HG03039 (cell line): ENCODE measurements around the gene KCND3.

ENCODE experiments used
- ATAC-seq: cut with Tn5 transposase; IDR thresholded peaks from one replicate; pipeline ENCODE4 v1.9.1; 2021; ENCODE audit warnings: mild to moderate bottlenecking, moderate library complexity; ENCODE audit not compliant: unreplicated experiment

KCND3 gene

DNA sequence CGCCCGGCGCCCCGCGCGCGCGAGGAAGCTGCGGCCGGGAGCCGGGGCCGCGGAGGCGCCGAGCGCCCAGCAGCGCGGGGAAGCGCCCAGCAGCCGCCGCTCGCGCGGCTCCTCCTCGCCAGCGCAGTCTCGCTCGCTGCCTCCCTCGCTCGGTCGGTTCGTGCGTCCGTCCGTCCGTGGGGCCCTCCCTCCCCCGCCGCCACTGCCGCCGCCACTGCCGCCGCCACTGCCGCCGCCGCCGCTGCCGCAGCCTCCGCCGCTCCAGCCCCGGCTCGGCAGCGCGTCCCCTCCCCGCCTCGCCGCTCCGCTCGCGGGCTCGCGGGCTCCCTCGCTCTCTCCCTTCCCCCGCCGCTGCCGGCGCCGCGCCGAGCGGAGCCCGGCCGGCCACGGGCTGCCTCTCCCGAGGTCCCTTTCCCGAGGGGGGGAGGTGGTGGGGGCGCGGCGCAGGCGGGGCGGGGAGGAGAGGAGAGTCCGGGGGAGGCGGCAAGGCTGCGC lies at the start of gene KCND3:
TSS of gene KCND3 (minus strand) at position 138 of the 495 bp plus-strand sequence.
- no peak for ATAC-seq

DNA sequence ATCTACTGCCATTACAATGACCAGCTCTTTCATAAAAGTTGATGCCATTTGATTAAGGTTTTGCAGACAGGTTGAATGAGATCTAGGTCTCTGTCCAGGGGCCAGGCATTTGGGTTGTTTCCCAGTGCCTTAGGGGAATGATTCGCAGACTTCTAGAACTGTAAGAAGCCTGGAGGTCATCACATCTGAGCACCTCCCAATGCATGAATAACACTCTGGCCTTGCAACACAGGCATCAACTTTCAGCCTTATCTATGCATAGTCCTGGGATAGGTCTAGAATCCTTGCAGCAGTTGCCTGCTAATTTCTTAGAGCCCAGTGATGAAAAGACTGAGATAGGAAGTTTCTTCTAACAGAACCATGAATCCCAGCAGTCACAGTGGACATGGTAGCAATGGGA lies 44.8 kb upstream of the KCND3 start:
- no peak for ATAC-seq

DNA sequence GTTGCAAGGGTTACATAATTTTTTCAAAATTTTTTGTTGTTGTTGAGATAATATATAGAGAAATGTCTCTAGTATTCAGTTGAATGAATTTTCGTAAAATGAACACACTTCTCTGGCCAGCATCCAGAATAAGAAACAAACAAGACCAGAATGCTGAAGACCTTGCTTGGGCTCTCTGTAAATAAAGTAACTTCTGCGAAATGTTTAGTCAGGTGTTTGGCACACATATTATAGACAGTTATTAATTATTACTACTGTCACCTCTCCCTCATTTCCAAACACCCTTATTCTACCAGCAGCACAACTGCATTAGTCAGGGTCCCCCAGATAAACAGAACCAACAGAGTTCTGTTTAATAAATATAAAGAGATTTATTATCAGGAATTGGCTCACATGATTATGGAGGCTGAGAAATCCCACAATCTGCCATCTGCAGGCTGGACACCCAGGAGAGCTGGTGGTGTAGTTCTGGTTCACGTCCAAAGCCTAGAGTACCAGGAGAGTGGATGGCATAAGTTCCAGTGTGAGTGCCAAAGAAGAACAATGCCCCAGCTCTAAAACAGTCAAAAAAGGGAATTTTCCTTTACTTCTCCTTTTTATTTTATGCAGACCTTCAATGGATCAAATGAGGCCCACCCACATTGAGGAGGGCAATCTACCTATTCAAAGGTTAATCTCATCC lies 44.1 kb upstream of the KCND3 start:
- no peak for ATAC-seq

DNA sequence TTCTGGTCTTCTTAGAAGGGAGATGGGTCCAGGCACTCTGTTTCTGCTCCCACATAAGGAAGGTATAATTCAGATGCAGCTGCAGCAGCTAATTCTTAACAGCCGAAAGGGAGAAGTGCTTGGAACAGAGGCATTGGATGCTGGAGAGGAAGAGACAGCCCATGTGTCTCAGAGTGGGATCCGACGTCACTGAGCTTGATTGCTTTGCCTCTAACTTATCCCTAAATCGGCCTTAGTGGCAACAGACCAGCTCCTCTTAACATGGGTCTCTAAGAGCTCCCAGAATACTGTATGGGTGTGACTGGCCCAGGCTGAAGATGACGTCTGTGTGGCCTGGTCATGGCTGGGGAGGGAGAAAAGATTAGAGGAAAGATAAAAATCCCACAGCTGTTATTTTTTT lies 40.7 kb upstream of the KCND3 start:
- ATAC-seq: no peak

DNA sequence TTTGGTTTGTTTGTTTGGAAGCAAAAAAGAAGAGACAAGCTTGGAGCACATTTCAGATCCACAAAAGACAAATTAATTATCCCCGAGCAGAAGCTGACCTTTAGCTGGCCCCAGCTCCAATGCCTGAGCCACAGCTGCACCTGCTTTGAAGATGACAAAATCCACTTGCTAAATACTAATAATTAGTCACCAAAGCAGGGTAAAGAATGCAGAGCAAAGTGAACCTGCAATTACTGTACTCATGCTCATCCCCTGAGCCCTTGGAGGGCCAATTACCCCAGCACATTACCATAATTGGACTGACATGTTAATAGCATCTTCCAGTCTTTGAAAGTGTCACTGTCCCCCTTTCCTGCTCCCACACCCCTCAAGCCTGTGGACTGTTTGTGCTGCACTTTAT lies 38.2 kb upstream of the KCND3 start:
- ATAC-seq: no peak

DNA sequence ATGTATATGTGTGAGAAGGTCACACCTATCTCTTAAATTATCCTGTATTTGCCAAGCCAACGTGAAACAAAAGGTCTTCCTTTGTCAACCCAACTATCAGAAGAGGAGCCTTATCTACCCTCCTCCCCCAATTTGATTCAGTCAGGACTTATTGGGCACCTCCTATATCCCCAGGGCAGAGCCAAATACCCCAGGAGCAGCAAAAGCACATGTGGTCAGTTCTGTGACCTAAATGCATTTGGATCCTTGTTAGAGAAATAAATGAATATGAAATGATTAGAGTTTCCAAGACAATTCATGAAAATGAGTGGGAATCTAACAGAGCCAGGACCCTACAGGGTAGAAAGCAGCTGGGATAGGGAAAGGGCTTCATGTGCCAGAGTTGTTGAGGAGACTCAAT lies 37.0 kb upstream of the KCND3 start:
- no peak for ATAC-seq

DNA sequence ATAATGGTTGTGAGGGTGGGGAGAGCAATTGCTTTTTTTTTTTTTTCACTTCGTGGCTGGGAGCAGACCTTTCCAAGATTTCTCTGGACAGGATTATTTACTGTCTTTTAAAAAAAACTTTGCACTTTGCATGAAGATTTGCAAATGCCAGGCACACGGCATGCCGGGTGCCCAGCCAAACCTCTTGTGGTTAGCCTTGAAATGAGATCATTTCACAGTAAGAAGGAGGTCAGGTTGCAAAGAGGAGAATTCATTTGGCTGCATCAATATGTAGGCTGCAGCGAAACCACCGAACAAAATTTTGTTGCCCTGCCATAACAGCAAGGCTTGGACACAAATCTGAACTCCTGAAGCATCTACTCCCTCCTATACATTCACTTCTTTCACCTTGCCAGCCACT lies 36.5 kb upstream of the KCND3 start:
- no peak for ATAC-seq

DNA sequence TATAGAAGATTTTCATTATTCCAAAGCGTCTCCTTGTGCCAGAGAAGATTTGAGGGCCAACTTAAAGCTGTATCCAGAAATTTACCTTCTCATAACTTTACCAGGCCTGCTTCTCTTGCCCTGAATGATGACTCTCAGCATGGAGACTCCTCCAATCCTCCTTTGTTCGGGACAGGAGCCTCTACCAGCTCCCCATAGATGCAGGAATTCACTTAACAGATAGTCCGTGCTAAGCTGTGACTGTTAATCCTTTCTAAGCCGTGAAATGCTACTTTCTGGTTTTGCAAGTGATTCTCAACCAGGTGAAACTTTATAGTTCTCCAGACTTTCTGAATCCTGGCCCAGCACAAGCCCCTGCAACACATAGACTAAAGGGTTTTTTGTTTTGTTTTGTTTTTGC lies 31.8 kb upstream of the KCND3 start:
- ATAC-seq: no peak

DNA sequence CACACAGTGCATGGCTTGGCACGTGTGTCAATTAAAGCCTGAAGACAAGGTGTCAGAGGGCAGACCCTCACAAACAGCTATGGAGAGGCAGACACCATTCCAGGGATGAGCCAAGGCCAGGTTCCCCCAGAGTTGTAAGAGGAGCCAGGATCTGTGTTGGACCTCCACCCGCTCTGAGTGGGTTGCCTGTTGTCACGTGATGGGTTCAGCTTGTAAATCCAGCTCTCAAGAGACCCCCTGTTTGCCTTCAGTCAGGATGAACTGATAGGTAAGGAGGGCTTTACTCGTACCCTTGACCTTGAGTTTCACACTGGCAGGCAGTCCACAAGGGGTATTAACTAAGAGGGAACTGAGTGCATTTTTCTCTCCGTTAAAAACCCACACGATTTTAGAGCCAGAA lies 27.7 kb upstream of the KCND3 start:
- ATAC-seq: no peak

DNA sequence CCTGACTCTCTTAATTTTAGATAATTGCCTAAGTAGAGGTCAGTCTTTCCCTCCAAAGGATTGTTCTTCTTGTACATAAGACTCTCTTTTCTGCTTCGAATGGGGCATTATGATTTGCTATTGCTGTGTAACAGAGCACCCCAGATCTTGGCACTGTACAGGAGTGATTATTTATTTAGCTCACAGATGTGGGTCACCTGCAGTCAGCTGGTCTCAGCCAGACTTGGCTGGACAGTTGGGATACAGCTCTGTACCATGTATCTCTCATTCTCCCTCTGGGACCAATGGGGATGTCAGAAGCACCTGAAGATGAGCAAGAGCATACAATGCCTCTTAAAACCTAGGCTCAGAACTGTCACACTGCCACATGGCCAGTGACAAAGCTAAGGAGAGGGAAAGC lies 23.4 kb upstream of the KCND3 start:
- no peak for ATAC-seq

DNA sequence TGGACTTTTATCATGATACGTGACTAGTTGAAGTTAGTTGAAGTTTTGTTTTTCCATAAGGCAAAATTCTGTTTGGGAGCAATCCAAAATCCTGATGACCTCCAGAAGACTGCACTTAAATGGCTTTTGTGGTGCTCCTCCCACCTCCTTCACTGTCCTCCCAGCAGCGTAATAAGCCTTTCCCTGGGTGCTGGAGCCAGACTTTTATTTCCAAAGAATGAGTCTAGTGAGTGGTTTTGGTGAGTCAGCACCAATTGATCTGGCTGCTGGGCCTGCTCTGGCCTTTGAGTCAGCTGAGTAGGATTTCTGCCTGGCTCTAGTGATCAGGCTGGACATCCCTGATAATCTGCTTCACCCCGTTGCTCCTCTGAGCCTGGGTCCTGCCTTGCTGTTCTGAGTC lies 21.7 kb upstream of the KCND3 start:
- ATAC-seq: no peak

DNA sequence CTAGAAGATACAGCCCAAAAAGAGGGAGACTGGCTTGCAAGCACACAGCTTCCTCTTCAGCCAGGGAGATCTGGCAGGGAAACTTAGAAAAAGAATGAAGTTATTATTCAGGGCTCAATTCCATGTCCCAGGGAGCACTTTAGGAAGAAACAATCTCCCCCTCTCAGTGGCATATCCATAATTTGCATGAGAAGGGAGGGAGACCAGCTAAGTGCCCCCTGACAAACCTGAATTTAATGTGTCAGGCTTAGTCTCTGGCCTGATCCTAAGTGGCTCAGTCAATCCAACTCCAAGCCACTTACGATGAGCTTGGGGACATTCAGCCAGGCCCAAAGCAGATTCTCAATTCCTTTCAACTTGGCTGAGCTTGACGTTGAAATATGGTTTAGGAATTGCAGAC lies 17.7 kb upstream of the KCND3 start:
- no peak for ATAC-seq

DNA sequence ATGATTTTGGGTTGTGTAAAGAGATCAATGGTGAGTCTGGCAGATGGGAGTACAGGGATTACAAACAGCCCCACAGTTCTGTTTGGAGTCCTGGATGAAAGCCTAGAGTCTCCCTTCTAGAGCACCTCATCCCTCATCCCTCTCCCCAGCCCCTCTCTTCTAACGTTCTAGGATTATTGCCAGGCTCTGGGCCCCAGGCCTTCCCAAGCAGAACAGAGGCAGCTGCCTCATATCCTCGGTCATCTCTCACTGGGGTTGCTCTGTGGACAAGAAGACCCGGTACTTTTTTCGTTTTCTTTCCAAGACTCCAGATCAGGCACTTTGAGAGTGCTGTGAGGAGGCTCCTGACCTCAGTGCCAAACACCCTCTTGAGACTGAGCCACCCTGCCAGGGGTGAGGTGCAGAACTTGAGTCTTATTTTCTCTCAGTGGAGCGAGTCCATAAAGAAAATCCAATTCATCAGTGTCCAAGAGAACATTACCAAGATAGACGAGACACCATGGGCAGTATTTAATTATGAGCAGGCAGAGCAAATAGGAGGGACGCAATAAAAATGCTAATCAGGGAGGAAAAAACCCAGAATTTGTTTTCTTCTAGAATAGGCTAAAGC lies 17.1 kb upstream of the KCND3 start:
- no peak for ATAC-seq

DNA sequence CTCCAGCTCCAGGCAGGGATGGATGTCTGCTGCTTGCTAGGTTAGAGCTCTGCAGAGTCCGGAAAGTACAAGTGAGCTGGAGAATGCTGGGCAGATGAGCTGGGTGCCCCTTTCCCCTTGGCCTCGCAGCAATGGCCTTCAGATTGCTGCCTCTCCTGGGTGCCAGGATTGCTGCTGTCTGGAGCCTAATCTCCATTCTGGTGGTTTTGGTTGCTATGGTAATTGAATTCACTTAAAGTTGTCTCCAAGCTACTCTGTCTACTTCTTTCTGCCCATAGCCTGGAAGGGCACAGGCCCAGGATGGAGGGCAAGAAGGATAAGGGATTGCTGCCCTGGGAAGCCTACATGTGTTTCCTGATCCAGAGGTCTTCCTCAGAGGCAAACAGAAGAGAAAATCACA lies 14.6 kb upstream of the KCND3 start:
- no peak for ATAC-seq

DNA sequence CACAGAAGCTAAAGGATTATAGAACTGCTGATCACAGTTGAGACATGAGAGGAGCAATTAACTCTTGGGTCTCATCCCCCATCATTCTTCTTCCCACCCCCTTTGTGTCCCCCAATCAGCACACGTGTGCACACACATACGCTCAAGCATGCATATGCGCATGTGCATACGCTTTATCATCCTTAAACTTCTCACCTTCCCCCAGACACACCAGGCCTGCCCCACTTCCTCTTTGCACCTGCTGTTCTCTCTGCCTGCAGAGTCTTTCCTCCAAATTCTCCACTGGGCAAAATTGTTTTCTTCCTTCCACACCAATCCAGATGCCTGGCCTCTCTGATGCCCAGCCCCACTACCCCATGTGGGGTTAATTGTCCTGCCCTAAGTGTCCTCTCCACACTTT lies 13.0 kb upstream of the KCND3 start:
- no peak for ATAC-seq

DNA sequence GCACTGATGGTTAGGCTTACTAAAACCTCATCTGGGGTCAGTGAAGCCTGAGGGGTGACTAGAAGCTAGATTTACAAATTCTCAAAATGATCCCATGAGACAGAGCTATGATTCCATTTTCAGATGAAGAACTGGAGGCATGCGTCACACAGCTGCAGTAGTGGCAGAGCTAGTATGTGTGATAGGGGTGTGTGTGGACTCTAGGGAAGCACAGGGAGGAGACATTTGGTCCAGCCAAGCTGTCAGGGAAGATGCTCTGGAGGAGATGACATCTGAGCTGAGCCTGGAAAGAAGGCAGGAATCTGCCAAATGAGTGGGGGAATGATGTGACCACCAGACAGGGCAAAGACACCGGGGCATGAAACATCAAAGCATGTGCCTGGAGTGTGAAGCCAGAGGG lies 12.0 kb upstream of the KCND3 start:
- no peak for ATAC-seq

DNA sequence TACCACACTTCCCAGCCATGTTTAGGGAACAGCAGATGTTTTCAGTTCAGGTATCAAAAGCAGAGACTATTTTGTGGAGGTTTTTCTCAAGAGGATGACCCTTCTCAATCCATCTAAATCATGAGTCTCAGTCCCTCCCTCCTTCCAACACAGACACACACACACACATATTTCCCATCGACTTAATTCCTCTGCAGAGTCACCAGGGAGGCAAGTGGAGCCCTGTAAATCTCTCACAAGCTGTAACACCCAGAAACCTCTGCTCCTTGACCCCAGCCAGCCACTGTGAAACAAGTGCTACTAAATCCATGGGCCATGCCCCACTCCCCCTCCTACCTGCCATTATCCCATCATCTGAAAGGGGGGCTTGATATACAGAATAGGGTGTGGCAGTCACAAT lies 10.6 kb upstream of the KCND3 start:
- no peak for ATAC-seq

DNA sequence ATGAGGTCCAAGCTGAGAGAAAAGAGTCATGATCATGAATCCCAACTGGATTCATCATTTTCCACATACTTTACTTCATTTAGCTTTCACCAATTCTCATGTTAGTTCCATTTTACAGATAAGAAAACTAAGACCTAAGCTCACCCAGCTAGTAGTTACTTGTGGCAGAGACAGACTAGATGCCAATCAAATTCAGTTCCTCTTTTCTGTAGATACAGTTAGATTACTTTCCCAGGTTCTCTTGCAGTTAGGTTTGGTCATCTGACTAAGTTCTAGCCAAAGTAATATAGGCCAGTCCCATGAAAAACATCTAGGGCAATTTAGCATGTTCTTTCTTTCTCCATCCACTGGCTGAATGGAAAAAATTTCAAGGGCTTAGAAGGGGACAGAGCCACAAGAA lies 8.9 kb upstream of the KCND3 start:
- ATAC-seq: no peak

DNA sequence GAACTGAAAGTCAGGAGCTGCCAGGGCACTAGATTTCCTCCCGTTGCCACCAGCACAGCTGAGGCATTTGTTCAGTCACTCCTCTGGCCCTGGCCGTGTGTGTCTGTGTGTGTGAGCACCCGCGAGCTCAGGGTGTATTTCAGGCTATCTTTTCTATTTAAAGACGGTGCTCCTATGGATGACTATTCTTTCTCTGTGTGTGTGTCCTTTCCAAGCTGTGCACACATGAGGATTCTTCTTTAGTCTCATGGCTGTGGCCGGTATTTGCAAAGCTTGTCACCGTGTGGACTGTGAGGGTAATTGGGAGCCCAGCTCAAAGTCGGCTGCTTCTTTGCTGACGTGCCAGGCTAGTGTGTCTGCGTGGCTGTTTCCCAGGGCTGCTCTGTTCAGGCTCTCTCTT lies 3.0 kb upstream of the KCND3 start:
- ATAC-seq: no peak

DNA sequence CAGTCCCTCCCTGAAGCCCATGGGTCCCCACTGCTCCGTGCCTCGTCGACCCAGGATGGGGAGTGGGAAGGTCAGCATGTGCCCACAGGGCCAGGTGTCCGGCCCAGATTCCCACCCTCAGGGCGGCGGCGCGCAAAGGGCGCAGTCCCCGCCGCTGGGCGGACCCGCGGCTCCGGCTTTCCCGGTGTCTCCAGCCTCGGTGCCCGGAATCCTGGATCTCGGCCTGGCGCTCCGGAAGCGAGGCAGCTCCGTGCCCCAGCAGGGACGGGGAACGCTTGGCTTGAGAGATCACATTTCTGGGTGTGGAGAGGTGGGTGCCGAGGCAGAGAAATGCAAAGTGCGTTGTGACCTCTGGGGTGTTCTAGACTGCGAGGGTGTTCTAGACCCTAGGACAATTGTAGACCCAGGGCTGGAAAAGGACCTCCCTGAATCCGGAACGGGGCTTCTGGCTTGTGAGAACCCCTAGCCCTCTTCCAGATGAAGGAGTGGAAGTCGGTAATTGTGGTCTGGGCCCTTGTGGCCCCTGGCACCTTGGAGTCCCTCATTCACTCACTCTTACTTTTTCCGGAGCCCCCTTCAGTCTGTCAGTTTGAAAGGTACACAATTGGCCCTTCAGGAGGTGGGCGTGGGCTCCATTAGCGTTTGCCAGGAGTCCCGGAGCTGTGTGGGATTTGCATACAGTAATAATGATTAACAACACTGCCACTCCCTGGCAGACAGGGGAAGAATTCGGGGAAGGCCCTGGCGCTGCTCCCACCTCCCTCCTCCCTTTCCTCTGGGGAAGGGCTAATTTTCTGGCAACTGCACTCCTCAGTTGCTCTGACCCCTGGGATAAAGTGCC lies 1.6 kb upstream of the KCND3 start:
- no peak for ATAC-seq

DNA sequence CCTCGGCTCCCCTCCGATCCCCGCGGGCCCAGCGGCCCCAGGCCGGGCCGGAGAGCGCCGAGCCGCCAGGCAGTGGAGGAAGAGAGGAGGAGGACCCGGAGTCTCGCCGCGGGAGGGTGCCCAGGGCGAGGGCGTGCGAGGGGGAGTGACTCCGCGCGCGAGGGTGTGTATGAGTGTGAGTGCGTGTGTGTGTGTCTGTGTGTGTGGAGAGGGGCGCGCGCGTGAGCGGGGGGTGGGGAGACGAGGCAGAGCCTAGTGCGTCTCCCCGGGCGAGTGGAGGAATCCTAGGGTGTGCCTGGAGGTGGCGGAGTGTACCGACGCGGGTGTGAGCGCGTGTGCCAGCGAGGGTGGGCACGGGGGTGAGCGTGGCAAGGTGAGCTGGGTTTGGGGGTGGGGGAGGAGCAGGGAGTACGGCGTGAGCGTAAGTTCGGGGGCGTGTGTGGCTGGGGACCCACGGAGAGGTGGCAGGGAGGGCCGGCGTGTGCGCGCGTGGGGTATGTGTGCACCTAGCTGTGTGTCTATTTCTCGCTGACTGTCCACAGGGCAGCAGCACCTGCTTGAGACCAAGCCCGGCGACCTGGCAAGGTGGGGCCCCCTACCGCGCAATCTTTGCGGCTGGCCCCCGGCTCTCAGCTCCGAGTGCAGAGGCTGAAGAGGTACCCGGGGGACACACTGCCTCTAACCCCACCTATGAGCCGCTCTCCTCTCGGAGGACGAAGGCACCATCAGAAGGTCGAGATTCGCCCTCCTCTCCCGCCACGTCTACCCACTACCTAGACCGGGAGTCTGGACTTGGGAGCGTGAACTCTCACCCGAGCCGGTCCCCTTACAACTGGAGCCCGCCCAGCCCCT lies 784 bp upstream of the KCND3 start:
- ATAC-seq: no peak
